ENCODE measurements around the gene ARSB. TPM values are rescaled to one million over a fixed set of nuclear protein-coding genes. Genes with fewer than 3 reads are reported as not detected.

ARSB gene
- total RNA-seq, 6 donors from 2014 or later = 9.8 to 24.1 (median 18.7) TPM

DNA sequence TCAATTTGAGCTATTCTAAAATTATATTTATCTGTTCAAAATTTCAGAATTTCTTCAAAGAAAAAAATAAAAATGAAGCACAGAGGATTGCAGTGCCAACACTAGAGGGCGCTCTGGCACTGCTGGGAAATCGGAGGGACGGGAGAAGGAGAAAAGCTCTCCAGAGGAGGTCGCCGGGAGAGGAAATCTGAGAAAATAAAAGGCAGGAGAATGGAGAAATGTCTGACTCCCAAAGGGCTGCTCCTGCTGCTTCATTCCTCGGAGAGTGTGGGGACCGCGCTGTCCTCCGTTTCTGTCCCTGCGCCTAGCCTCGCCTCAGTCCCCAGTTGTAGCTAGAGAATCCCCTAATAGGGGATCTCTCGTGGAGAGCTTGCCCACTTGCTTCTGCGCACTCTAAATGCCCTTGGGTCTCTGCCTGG is 40.0 kb upstream of the ARSB start:
- peak in 1 of 2 donors; percentile 31 for DNase-seq
- peaks cover 4 to 10% (median 7%) of the 10 kb centered on the region in 4 donors for H3K4me1 ChIP-seq
- TF ChIP-seq, protein P1, sequence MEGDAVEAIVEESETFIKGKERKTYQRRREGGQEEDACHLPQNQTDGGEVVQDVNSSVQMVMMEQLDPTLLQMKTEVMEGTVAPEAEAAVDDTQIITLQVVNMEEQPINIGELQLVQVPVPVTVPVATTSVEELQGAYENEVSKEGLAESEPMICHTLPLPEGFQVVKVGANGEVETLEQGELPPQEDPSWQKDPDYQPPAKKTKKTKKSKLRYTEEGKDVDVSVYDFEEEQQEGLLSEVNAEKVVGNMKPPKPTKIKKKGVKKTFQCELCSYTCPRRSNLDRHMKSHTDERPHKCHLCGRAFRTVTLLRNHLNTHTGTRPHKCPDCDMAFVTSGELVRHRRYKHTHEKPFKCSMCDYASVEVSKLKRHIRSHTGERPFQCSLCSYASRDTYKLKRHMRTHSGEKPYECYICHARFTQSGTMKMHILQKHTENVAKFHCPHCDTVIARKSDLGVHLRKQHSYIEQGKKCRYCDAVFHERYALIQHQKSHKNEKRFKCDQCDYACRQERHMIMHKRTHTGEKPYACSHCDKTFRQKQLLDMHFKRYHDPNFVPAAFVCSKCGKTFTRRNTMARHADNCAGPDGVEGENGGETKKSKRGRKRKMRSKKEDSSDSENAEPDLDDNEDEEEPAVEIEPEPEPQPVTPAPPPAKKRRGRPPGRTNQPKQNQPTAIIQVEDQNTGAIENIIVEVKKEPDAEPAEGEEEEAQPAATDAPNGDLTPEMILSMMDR (IDR thresholded peaks at IDR 0.05) = peak; percentile 45 to 80 (median 74)
- TF ChIP-seq POLR2A (IDR thresholded peaks at IDR 0.05) = no peak
- no peaks in the 10 kb centered on the region for H3K9me3 ChIP-seq
- no peaks in the 10 kb centered on the region for H3K27me3 ChIP-seq
- 9 to 11% methylated on average over 13 of the region's 13 CpGs for WGBS, 2 donors
- peak; percentile 56 to 80 for ATAC-seq (ENCODE audit: low FRiP score in 2 of 2)
- H3K36me3 ChIP-seq = no peaks in the 10 kb centered on the region
- H3K27ac ChIP-seq = no peak overlapping the region
- peak overlapping the region in 2 of 4 donors; percentile 3 to 13 for H3K4me3 ChIP-seq

- ATAC-seq (ENCODE audit: low FRiP score in 2 of 2) (no peak), DNase-seq (no peak)
- Histone ChIP-seq H3K4me1 (peaks cover 4 to 10% (median 7%) of the 10 kb centered on the region in 4 donors), H3K9me3 (no peaks in the 10 kb centered on the region), H3K4me3 (no peak overlapping the region), H3K27me3 (no peaks in the 10 kb centered on the region), H3K36me3 (no peaks in the 10 kb centered on the region), H3K27ac (no peak overlapping the region)
- 90 to 100% methylated on average over 1 of the region's 1 CpG for WGBS, 2 donors
- TF ChIP-seq, protein P1 (IDR thresholded peaks at IDR 0.05) = no peak
- TF ChIP-seq EP300 (IDR thresholded peaks at IDR 0.05) = no peak
- TF ChIP-seq POLR2A (IDR thresholded peaks at IDR 0.05) = no peak
- TF ChIP-seq POLR2AphosphoS5 (IDR thresholded peaks at IDR 0.05) = no peak
Observed at GRCh38 chr5:79023947-79024346, 38.8 kb upstream of the ARSB start.

- no peaks in the 10 kb centered on the region for H3K27me3 ChIP-seq
- no peak overlapping the region for H3K27ac ChIP-seq
- 80 to 82% methylated on average over 1 of the region's 1 CpG for WGBS, 2 donors
- DNase-seq = no peak
- TF ChIP-seq, protein P1 (IDR thresholded peaks at IDR 0.05) = no peak
- no peak for TF ChIP-seq EP300 (IDR thresholded peaks at IDR 0.05)
- H3K36me3 ChIP-seq = no peaks in the 10 kb centered on the region
- peaks cover 4 to 10% (median 7%) of the 10 kb centered on the region in 4 donors for H3K4me1 ChIP-seq
- H3K4me3 ChIP-seq = no peak overlapping the region
- H3K9me3 ChIP-seq = no peaks in the 10 kb centered on the region
- no peak for ATAC-seq (ENCODE audit: low FRiP score in 2 of 2)
Observed at GRCh38 chr5:79023348-79023747, 38.2 kb upstream of the ARSB start.

DNA sequence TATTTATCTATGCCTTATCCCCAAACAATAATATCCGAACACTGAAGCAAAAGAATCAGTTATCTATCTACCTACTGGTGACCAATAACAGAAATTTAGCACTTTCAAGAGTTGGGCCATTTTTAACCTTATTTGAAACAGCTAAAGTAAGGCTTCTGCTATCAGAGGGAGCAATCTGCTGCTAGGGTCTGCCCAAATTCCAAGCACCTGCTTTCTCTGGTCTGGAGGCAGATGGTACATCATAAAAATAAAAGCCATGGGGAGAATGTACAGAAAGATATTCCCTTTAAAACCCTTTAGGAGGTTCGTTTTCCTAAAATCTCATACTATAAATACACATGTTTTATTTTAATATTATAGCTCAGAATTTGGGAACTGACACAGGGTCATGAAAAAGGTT is 37.7 kb upstream of the ARSB start:
- Histone ChIP-seq H3K4me1 (peaks cover 4 to 10% (median 7%) of the 10 kb centered on the region in 4 donors), H3K27me3 (no peaks in the 10 kb centered on the region), H3K36me3 (no peaks in the 10 kb centered on the region), H3K4me3 (no peak overlapping the region), H3K9me3 (no peaks in the 10 kb centered on the region), H3K27ac (no peak overlapping the region)
- DNase-seq = no peak
- no peak for TF ChIP-seq EP300 (IDR thresholded peaks at IDR 0.05)
- no peak for TF ChIP-seq POLR2A (IDR thresholded peaks at IDR 0.05)
- TF ChIP-seq, protein P1 (IDR thresholded peaks at IDR 0.05) = no peak
- TF ChIP-seq POLR2AphosphoS5 (IDR thresholded peaks at IDR 0.05) = no peak
- 83 to 88% methylated on average over 2 of the region's 2 CpGs for WGBS, 2 donors
- no peak for ATAC-seq (ENCODE audit: low FRiP score in 2 of 2)

- no peaks in the 10 kb centered on the region for H3K27me3 ChIP-seq
- ATAC-seq (ENCODE audit: low FRiP score in 2 of 2) (no peak), DNase-seq (no peak)
- H3K9me3 ChIP-seq = no peaks in the 10 kb centered on the region
- no peaks in the 10 kb centered on the region for H3K36me3 ChIP-seq
- no peak overlapping the region for H3K4me3 ChIP-seq
- peaks cover 4 to 10% (median 7%) of the 10 kb centered on the region in 4 donors for H3K4me1 ChIP-seq
- TF ChIP-seq POLR2AphosphoS5 (IDR thresholded peaks at IDR 0.05) = no peak
- TF ChIP-seq EP300 (IDR thresholded peaks at IDR 0.05) = no peak
- TF ChIP-seq, protein P1 (IDR thresholded peaks at IDR 0.05) = no peak
- TF ChIP-seq POLR2A (IDR thresholded peaks at IDR 0.05) = no peak
- 48 to 63% methylated on average over 4 of the region's 4 CpGs for WGBS, 2 donors
- H3K27ac ChIP-seq = no peak overlapping the region
Observed at GRCh38 chr5:79021753-79022152, 36.6 kb upstream of the ARSB start.

Measured in upper lobe of left lung (tissue), 6 donors.